Psoas muscle (tissue), 8 donors: ENCODE measurements around the gene HOXC10. TPM values are rescaled to one million over a fixed set of nuclear protein-coding genes. Genes with fewer than 3 reads are reported as not detected.
A peak's percentile ranks its signal among the peaks of the same experiment; 100 is the strongest.

Experiments
- ATAC-seq, 4 donors: fragments of 200-7000 bp; cut with Tn5 transposase; one replicate each; pipeline ENCODE4 v1.9.1; 2020; ENCODE audit warnings: moderate library complexity in 3 of 4, mild to moderate bottlenecking in 2 of 4
- DNase-seq, 2 donors: peaks; one replicate each; pipeline ENCODE4 v3.0.0-alpha.2; 2020
- H3K27ac ChIP-seq: fragments of 200-600 bp; one replicate; pipeline ENCODE4 v1.8.0; 2022
- H3K27me3 ChIP-seq, 3 donors: fragments of 200-600 bp in 1 of 3; one replicate each; pipeline versions ENCODE4 v1.6.1 to v1.8.0; 2013 to 2022; ENCODE audit warnings: low read length in 2 of 3, mild to moderate bottlenecking in 2 of 3, moderate library complexity in 1 of 3; ENCODE audit not compliant: insufficient read depth in 3 of 3
- H3K36me3 ChIP-seq, 2 donors: fragments of 200-600 bp in 1 of 2; one replicate each; pipeline versions ENCODE4 v1.6.1 to v1.8.0; 2013 to 2022; ENCODE audit warnings: low read depth in 1 of 2, mild to moderate bottlenecking in 1 of 2, moderate library complexity in 1 of 2; ENCODE audit not compliant: insufficient read depth in 1 of 2
- H3K4me1 ChIP-seq: fragments of 200-600 bp; one replicate; pipeline ENCODE4 v1.8.0; 2022
- H3K4me3 ChIP-seq: fragments of 200-600 bp; one replicate; pipeline ENCODE4 v1.8.0; 2022; ENCODE audit warnings: mild to moderate bottlenecking
- H3K9me3 ChIP-seq: fragments of 200-600 bp; one replicate; pipeline ENCODE4 v1.8.0; 2022
- WGBS, 3 donors: extraction: QIAGEN DNeasy Blood & Tissue Kit; methylation state at CpG; one replicate each; pipeline versions ENCODE4 v1.1.6 to v1.1.7; 2013; 5-methylcytosine and 5-hydroxymethylcytosine counted together
- intact Hi-C, 2 donors: fragments of 100-400 bp; cut with DNase I; formaldehyde crosslinking; loops; one replicate each; pipeline versions ENCODE4 v1.11.0 to v1.14.2; 2022
- polyA plus RNA-seq, 3 donors: library from polyadenylated mRNA; stranded (reverse); fragments of 200-250 nt; gene quantifications; one replicate each; pipeline ENCODE4 v1.2.3, GENCODE V29; 2013
- total RNA-seq, 4 donors: library from RNA; stranded (reverse); fragmentation: NEBNext Ultra II Directional in 2 of 4; extraction: Animal tissue kit (Norgen Biotek cat#: 25700) in 2 of 4; gene quantifications; one replicate each; pipeline versions ENCODE4 v1.2.1 to v1.2.4, GENCODE V29; 2021 to 2023
- TF ChIP-seq, protein P1 (sequence below): fragments of 200-600 bp; IDR thresholded peaks from one replicate; pipeline ENCODE4 v1.8.0; 2022; ENCODE audit warnings: antibody characterized with exemption
- donor health status: healthy with polysubstance abuse.
- donor health status: DM: no; HTN: no; CAD: no; lungs with moderate emphysema.
- donor health status: Bipolar disorder and iron deficiency.
- donor health status: healthy.
- donor health status: DM: yes; HTN: yes; CAD: no.
- donor health status: DM: no; HTN: no; CAD: no.
- donor health status: DM: no; HTN: no; CAD: no.
- donor health status: DM: yes; HTN: yes; CAD: no.

The HOXC10 gene
- total and polyA plus RNA-seq, 7 donors = 3.0 to 129 (median 62.0) TPM

DNA sequence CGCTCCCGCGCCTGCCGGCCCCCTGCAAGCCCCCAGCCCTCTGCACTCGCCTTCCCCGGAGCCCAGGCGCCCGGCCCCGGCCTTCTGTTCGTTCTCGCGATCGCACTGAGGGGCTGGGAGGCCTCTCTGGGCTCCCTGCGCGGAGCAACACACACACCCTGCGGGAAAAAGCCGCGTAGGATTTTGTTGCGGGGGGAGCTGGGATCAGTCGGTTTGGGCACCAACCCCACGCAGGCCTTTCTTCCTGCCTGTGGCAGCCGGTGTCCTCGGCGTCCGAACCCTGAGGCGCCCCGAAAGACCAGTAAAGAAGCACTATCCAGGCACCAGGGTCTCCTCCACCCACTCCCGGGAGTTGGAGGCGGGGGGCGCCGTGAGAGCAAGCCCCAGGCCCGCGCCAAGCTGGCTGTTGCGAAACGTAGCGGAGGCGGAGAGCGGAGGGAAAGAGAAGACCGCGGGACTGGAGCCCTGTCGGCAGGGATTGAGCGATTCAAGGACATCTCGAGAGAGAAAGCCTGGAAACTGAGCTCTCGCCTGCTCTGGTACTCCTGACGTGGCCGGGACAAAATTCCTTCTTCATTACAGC, 46.0 kb downstream of the HOXC10 start:
- H3K27me3 ChIP-seq = peaks cover 0 to 4% (median 0%) of the 10 kb centered on the region in 3 donors
- ATAC-seq = peak in 1 of 4 donors; percentile 44
- intact Hi-C loops = loop anchor here in 1 of 2 donors (10.0 kb wide), 1 partner anchor 104 kb away; no protein-coding TSS in a partner anchor
- no peaks in the 10 kb centered on the region for H3K36me3 ChIP-seq
- TF ChIP-seq, protein P1, sequence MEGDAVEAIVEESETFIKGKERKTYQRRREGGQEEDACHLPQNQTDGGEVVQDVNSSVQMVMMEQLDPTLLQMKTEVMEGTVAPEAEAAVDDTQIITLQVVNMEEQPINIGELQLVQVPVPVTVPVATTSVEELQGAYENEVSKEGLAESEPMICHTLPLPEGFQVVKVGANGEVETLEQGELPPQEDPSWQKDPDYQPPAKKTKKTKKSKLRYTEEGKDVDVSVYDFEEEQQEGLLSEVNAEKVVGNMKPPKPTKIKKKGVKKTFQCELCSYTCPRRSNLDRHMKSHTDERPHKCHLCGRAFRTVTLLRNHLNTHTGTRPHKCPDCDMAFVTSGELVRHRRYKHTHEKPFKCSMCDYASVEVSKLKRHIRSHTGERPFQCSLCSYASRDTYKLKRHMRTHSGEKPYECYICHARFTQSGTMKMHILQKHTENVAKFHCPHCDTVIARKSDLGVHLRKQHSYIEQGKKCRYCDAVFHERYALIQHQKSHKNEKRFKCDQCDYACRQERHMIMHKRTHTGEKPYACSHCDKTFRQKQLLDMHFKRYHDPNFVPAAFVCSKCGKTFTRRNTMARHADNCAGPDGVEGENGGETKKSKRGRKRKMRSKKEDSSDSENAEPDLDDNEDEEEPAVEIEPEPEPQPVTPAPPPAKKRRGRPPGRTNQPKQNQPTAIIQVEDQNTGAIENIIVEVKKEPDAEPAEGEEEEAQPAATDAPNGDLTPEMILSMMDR = no peak
- 61 to 62% (median 62%) methylated on average over 46 of the region's 46 CpGs for WGBS, 3 donors
- peak overlapping the region; percentile 19 for H3K4me3 ChIP-seq
- peak overlapping the region; percentile 24 for H3K27ac ChIP-seq
- H3K9me3 ChIP-seq = no peaks in the 10 kb centered on the region
- H3K4me1 ChIP-seq = peaks cover 21% of the 10 kb centered on the region
- peak; percentile 73 to 83 for DNase-seq

DNA sequence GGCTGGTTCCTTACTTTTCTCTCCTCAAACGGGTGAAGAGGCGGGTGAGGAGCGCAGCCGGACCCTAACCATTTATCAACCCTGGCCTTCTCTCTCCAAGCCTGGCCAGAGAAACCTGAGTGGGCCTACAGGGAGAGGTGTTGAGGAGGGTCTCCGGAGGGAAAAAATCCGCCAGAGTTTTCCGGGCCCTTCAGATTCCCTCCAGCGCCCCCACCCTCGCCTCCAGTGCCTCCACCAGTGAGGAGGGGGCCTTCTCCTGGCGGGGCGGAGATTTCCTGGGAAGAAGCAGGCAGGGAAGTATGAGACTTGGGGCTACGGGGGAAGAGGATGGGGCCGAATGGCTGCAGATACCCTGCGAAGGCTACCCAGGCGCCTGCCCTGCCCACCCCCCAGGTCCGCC, 46.5 kb downstream of the HOXC10 start:
- DNase-seq (no peak), ATAC-seq (no peak)
- WGBS, 3 donors = 75 to 81% (median 77%) methylated on average over 16 of the region's 16 CpGs
- H3K36me3 ChIP-seq = no peaks in the 10 kb centered on the region
- peaks cover 0 to 4% (median 0%) of the 10 kb centered on the region in 3 donors for H3K27me3 ChIP-seq
- peaks cover 21% of the 10 kb centered on the region for H3K4me1 ChIP-seq
- intact Hi-C loops = loop anchor here in 1 of 2 donors (10.0 kb wide), 1 partner anchor 103 kb away; no protein-coding TSS in a partner anchor
- no peaks in the 10 kb centered on the region for H3K9me3 ChIP-seq
- peak overlapping the region; percentile 19 for H3K4me3 ChIP-seq
- H3K27ac ChIP-seq = peak overlapping the region; percentile 24
- TF ChIP-seq, protein P1 = no peak

DNA sequence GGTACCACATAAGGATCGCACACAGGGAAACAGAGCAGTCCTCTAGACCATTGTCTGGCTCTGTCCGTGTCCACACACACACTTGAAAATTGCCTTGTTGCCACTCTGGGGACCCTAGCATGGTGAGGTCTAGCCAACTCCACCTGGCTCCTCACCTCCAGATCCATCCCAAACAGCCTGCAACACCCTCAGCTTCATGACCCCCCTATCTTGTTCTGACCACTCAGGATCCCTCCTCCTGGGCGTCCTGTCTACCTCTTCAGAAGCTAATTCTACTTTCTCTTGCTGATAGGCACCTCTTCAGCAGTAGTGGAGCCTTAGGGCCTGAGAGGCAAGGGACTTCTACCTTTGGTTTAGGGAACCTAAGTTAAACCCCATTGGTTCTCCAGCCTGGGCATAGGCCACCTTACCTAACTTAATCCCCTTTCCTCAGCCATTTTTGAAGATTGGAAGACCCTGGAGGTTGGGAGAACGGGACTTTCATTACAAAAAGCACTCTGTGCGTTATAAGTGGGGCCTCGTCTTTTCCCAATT, 47.2 kb downstream of the HOXC10 start:
- peak overlapping the region; percentile 24 for H3K27ac ChIP-seq
- peaks cover 0 to 4% (median 0%) of the 10 kb centered on the region in 3 donors for H3K27me3 ChIP-seq
- 50 to 54% (median 51%) methylated on average over 6 of the region's 6 CpGs for WGBS, 3 donors
- intact Hi-C loops = loop anchor here (1.0 to 10.0 kb wide), 3 partner anchors 103 to 171 kb away; no protein-coding TSS in a partner anchor
- ATAC-seq = no peak
- H3K4me1 ChIP-seq = peaks cover 18% of the 10 kb centered on the region
- peak overlapping the region; percentile 62 for H3K4me3 ChIP-seq
- TF ChIP-seq, protein P1 = no peak
- H3K9me3 ChIP-seq = no peaks in the 10 kb centered on the region
- H3K36me3 ChIP-seq = no peaks in the 10 kb centered on the region
- no peak for DNase-seq

DNA sequence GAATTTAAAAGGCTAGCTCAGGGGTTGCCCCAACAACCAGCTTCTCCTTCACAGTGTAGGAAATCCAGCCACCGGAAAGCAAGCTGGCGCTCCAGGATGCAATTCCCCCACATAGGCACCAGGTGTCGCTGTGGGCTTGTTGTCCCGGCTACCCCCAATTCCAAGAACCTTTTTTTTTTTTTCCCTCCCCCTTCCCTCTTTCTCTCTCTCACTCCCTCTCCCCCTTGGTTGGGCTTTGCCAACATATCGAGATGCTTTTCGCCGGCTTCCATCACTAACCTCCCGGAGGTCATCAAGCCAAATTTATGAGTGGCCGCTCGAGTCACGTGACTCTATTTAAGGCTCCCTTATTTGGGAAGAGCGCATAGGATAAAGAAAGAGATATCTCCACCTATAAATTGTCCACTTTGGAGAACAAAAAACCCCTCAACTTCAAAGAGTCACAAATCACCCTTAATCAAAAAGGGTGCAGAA, 47.7 kb downstream of the HOXC10 start, which contains the start of gene HOXC5:
HOXC5 (plus strand) TSS at position 424 of the 474 bp plus-strand sequence. CDS start 73 bp downstream, outside the sequence.
- Histone ChIP-seq H3K27ac (peak within 1 kb of the TSS; percentile 24), H3K36me3 (no peaks in the 10 kb centered on the region), H3K4me1 (peaks cover 13% of the 10 kb centered on the region), H3K4me3 (peak within 1 kb of the TSS; percentile 62), H3K27me3 (peaks cover 0 to 4% (median 0%) of the 10 kb centered on the region in 3 donors), H3K9me3 (no peaks in the 10 kb centered on the region)
- ATAC-seq (peak; percentile 51 to 66 (median 59)), DNase-seq (peak; percentile 76 to 82)
- intact Hi-C loops = loop anchor here (1.0 to 10.0 kb wide), 3 partner anchors 102 to 170 kb away; no protein-coding TSS in a partner anchor
- TF ChIP-seq, protein P1 = peak; percentile 92
- 5 to 8% (median 6%) methylated on average over 12 of the region's 12 CpGs for WGBS, 3 donors
